ENCODE data around the gene GLMP. TPM values are rescaled to one million over a fixed set of nuclear protein-coding genes. Genes with fewer than 3 reads are reported as not detected.

The GLMP gene, protein sequence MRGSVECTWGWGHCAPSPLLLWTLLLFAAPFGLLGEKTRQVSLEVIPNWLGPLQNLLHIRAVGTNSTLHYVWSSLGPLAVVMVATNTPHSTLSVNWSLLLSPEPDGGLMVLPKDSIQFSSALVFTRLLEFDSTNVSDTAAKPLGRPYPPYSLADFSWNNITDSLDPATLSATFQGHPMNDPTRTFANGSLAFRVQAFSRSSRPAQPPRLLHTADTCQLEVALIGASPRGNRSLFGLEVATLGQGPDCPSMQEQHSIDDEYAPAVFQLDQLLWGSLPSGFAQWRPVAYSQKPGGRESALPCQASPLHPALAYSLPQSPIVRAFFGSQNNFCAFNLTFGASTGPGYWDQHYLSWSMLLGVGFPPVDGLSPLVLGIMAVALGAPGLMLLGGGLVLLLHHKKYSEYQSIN
- 38.2 TPM for polyA plus RNA-seq (2013, experiment 1 of 2)
- 36.4 TPM for polyA plus RNA-seq (2013, experiment 2 of 2)

DNA sequence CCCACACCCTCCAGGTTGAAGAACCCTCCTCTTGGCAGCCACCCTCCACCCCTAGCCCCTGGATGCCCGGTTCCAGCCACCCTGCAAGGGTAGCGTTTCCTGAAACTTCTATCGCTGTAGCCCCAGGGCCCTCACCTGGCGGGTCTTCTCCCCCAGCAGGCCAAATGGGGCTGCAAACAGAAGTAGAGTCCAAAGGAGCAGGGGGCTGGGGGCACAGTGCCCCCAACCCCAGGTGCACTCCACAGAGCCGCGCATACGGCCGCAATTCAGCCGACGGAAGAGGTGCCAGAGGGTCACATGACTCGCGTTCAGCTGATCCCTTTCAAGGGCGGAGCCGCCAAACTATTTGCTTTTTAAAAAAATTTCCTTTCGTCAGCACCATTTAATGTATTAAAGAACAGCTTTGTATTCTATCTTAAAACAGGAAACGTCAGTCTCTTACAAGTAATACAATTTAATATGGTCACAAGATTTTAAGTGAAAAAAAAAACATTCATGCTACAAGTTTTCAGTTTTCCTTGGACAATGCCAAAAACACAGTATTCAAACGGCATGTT is at the start of gene GLMP:
Gene GLMP, minus strand, starts transcription at position 289 of the 557 bp plus-strand sequence. Its CDS starts 34 bp downstream, at position 255.
- peak within 1 kb of the TSS; percentile 83 for H3K9ac ChIP-seq (ENCODE audit: low read length)
- no peak within 1 kb of the TSS for H2BK120ac ChIP-seq (ENCODE audit: low read depth, low read length)
- no peak within 1 kb of the TSS for H3K4ac ChIP-seq (ENCODE audit: low read depth, low read length)
- H3K79me2 ChIP-seq (ENCODE audit: control insufficient read depth, insufficient read depth, low read length), result no peaks in the 10 kb centered on the region
- no peaks in the 10 kb centered on the region for H3K36me3 ChIP-seq (ENCODE audit: control insufficient read depth, insufficient read depth, low read length)
- H2AK5ac ChIP-seq (ENCODE audit: low read length), result peak within 1 kb of the TSS; percentile 73
- peak within 1 kb of the TSS; percentile 83 for H3K56ac ChIP-seq (ENCODE audit: low read length)
- no peak within 1 kb of the TSS for H2BK5ac ChIP-seq (ENCODE audit: low read length)
- peaks cover 5% of the 10 kb centered on the region for H3K4me1 ChIP-seq (ENCODE audit: control insufficient read depth, low read depth, low read length)
- peak; percentile 45 for DNase-seq
- H3K4me3 ChIP-seq (ENCODE audit: low read length), result peak within 1 kb of the TSS; percentile 61
- H3K27ac ChIP-seq (ENCODE audit: low read depth, low read length), result no peak within 1 kb of the TSS
- H3K27me3 ChIP-seq (ENCODE audit: insufficient read depth, low read length, poor library complexity), result no peaks in the 10 kb centered on the region
- H3K23ac ChIP-seq (ENCODE audit: low read length), result no peak within 1 kb of the TSS
- H2BK15ac ChIP-seq (replicated peaks; ENCODE audit: low read depth), result no peak within 1 kb of the TSS
- peak within 1 kb of the TSS; percentile 57 for H3K4me2 ChIP-seq (ENCODE audit: low read length)
- no CpG with 5 or more reads among the region's 17 CpGs for WGBS (ENCODE audit: extremely low coverage, insufficient coverage, low lambda C conversion rate)
- peak within 1 kb of the TSS; percentile 9 for H4K5ac ChIP-seq (ENCODE audit: low read length)
- H3K18ac ChIP-seq (ENCODE audit: low read length), result no peak within 1 kb of the TSS
- H4K8ac ChIP-seq (ENCODE audit: low read depth, low read length), result peak within 1 kb of the TSS; percentile 84
- H3K79me1 ChIP-seq (ENCODE audit: low read length), result peaks cover 5% of the 10 kb centered on the region

DNA sequence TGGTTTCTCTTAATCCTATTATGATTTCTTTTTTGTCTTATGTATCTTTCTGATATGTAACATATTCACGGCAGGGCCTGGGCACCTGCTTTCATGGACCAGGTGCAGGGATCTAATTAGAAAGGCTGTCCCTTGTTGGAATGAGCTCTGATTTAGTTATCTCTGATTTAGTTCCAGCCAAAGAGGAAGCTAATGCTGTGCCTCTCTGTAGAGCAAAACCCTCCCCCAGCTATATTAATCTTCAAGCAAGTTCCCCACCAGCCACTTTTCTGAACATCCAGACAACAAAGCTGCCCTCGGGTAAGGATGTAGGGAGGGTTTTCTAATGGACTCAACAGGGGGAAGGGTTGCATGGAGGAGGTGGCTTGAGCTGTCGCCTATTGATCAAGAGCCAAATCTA is 48.9 kb upstream of the GLMP start:
- H3K4ac ChIP-seq (ENCODE audit: low read depth, low read length), result no peak overlapping the region
- H2BK120ac ChIP-seq (ENCODE audit: low read depth, low read length), result no peak overlapping the region
- no peak overlapping the region for H4K8ac ChIP-seq (ENCODE audit: low read depth, low read length)
- H3K79me2 ChIP-seq (ENCODE audit: control insufficient read depth, insufficient read depth, low read length), result no peaks in the 10 kb centered on the region
- WGBS (ENCODE audit: extremely low coverage, insufficient coverage, low lambda C conversion rate), result no CpG with 5 or more reads among the region's 3 CpGs
- no peak for DNase-seq
- H3K4me2 ChIP-seq (ENCODE audit: low read length), result no peak overlapping the region
- H3K56ac ChIP-seq (ENCODE audit: low read length), result no peak overlapping the region
- no peak overlapping the region for H2BK5ac ChIP-seq (ENCODE audit: low read length)
- H3K36me3 ChIP-seq (ENCODE audit: control insufficient read depth, insufficient read depth, low read length), result no peaks in the 10 kb centered on the region
- H3K27ac ChIP-seq (ENCODE audit: low read depth, low read length), result no peak overlapping the region
- H3K23ac ChIP-seq (ENCODE audit: low read length), result no peak overlapping the region
- no peak overlapping the region for H3K9ac ChIP-seq (ENCODE audit: low read length)
- H3K4me1 ChIP-seq (ENCODE audit: control insufficient read depth, low read depth, low read length), result no peaks in the 10 kb centered on the region
- no peak overlapping the region for H4K5ac ChIP-seq (ENCODE audit: low read length)
- H2AK5ac ChIP-seq (ENCODE audit: low read length), result no peak overlapping the region
- H2BK15ac ChIP-seq (replicated peaks; ENCODE audit: low read depth), result no peak overlapping the region
- H3K18ac ChIP-seq (ENCODE audit: low read length), result no peak overlapping the region
- no peak overlapping the region for H3K4me3 ChIP-seq (ENCODE audit: low read length)
- no peaks in the 10 kb centered on the region for H3K79me1 ChIP-seq (ENCODE audit: low read length)
- no peaks in the 10 kb centered on the region for H3K27me3 ChIP-seq (ENCODE audit: insufficient read depth, low read length, poor library complexity)

DNA sequence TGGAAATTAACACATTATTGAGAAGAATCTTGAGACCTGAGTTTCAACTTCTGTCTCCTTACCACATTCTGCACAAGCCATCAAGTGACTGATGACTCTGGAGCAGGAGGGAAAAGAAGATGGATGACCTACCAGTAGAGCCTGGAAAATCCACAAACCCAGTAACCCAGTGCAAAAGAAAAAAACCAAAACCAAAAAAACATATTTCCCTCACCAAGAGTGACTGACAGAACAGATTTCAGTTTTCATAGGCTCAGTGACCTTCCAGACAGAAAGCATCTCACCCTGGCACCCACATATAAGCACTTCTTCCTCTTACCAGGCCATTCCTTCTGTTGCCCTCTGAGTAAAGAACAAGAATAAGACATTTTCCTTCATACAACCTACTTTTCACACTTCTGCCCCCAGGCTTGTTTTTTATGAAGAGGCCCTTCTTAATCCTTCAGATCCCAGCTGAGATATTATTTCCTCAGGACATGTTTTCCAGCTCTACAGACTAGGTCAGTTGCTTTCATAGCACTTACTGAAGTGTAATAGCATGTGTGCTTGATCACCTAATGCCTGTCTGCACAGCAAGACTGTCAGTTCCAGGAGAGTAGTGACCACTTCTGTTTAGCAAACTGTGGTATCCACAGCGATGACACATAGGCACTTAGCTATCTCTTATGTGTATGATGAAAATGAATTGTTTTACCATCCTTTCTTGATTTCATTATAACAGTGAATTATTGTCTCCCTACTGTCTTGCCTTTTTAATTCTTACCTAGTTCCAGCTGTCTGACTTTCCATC is 46.9 kb upstream of the GLMP start:
- Histone ChIP-seq H3K36me3 (ENCODE audit: control insufficient read depth, insufficient read depth, low read length) (no peaks in the 10 kb centered on the region), H3K4ac (ENCODE audit: low read depth, low read length) (no peak overlapping the region)

DNA sequence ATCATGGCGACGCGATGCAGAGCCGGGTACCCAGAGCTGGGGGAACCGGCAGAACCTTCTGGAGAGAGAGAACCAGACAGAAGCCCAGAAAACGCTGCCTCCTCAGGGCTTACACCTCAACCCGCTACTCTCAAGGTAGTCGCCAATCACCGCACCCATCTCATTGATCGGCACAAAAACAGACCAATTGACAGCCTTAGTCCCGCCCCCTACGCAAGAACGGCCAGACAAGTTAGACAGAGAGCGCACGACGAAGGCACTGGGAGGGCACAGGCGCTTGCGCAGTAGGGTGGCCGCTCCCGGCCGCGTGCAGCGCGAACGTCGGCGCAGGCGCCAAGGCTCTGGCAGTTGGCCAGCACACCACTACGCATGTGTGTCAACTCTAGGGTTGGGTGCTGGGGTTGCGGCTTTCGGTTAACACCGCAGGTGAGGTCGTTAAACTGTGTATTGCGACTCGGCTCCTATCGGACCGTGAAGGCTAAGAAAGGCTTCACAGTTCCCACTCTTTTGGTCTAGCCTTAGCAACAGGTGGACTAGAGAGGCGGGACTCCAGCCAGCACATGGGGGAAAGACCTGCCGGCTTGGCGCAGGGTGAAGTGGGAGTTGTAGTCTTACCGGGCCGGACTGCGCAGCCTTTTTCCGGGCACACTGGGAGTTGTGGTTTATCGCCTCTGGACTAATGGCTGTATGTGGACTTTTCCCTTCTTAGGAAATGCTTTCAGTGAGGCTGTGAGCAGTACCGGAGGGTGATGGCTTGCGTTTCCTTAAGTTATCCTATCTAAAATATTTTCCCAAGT is 42.9 kb upstream of the GLMP start, which contains the start of the genes CCT3 and TSACC:
Gene CCT3, minus strand, starts transcription at position 113 of the 797 bp plus-strand sequence. Its CDS starts 108 bp downstream, at position 5.
Gene TSACC, plus strand, starts transcription at position 347 of the 797 bp plus-strand sequence. CDS start 1,232 bp downstream, outside the sequence.
- Histone ChIP-seq H3K27ac (ENCODE audit: low read depth, low read length) (peak within 1 kb of the TSS; percentile 24), H2BK5ac (ENCODE audit: low read length) (peak within 1 kb of the TSS; percentile 48), H3K27me3 (ENCODE audit: insufficient read depth, low read length, poor library complexity) (no peaks in the 10 kb centered on the region), H3K4me2 (ENCODE audit: low read length) (peak within 1 kb of the TSS; percentile 90), H3K36me3 (ENCODE audit: control insufficient read depth, insufficient read depth, low read length) (peaks cover 4% of the 10 kb centered on the region), H3K4me1 (ENCODE audit: control insufficient read depth, low read depth, low read length) (peaks cover 2% of the 10 kb centered on the region), H4K5ac (ENCODE audit: low read length) (no peak within 1 kb of the TSS), H3K18ac (ENCODE audit: low read length) (no peak within 1 kb of the TSS), H3K23ac (ENCODE audit: low read length) (peak within 1 kb of the TSS; percentile 33), H2BK15ac (replicated peaks; ENCODE audit: low read depth) (no peak within 1 kb of the TSS), H4K8ac (ENCODE audit: low read depth, low read length) (no peak within 1 kb of the TSS), H3K79me1 (ENCODE audit: low read length) (peaks cover 8% of the 10 kb centered on the region), H3K9ac (ENCODE audit: low read length) (peak within 1 kb of the TSS; percentile 96), H3K4me3 (ENCODE audit: low read length) (peak within 1 kb of the TSS; percentile 88), H2AK5ac (ENCODE audit: low read length) (peak within 1 kb of the TSS; percentile 33), H3K79me2 (ENCODE audit: control insufficient read depth, insufficient read depth, low read length) (peaks cover 31% of the 10 kb centered on the region), H2BK120ac (ENCODE audit: low read depth, low read length) (no peak within 1 kb of the TSS), H3K56ac (ENCODE audit: low read length) (peak within 1 kb of the TSS; percentile 97), H3K4ac (ENCODE audit: low read depth, low read length) (peak within 1 kb of the TSS; percentile 24)
- WGBS (ENCODE audit: extremely low coverage, insufficient coverage, low lambda C conversion rate), result no CpG with 5 or more reads among the region's 47 CpGs
- peak; percentile 100 for DNase-seq

More for the DNA sequence above, 46.9 kb upstream of the GLMP start:
- Histone ChIP-seq H4K5ac (ENCODE audit: low read length) (no peak overlapping the region), H3K4me2 (ENCODE audit: low read length) (no peak overlapping the region), H2BK120ac (ENCODE audit: low read depth, low read length) (no peak overlapping the region), H3K4me3 (ENCODE audit: low read length) (no peak overlapping the region), H2AK5ac (ENCODE audit: low read length) (no peak overlapping the region), H4K8ac (ENCODE audit: low read depth, low read length) (no peak overlapping the region), H3K79me1 (ENCODE audit: low read length) (no peaks in the 10 kb centered on the region), H3K27me3 (ENCODE audit: insufficient read depth, low read length, poor library complexity) (no peaks in the 10 kb centered on the region), H3K56ac (ENCODE audit: low read length) (no peak overlapping the region), H3K18ac (ENCODE audit: low read length) (no peak overlapping the region), H3K23ac (ENCODE audit: low read length) (no peak overlapping the region), H3K4me1 (ENCODE audit: control insufficient read depth, low read depth, low read length) (no peaks in the 10 kb centered on the region), H2BK5ac (ENCODE audit: low read length) (no peak overlapping the region), H2BK15ac (replicated peaks; ENCODE audit: low read depth) (no peak overlapping the region), H3K79me2 (ENCODE audit: control insufficient read depth, insufficient read depth, low read length) (peaks cover 6% of the 10 kb centered on the region), H3K9ac (ENCODE audit: low read length) (no peak overlapping the region), H3K27ac (ENCODE audit: low read depth, low read length) (no peak overlapping the region)
- WGBS (ENCODE audit: extremely low coverage, insufficient coverage, low lambda C conversion rate), result no CpG with 5 or more reads among the region's 1 CpG
- no peak for DNase-seq

DNA sequence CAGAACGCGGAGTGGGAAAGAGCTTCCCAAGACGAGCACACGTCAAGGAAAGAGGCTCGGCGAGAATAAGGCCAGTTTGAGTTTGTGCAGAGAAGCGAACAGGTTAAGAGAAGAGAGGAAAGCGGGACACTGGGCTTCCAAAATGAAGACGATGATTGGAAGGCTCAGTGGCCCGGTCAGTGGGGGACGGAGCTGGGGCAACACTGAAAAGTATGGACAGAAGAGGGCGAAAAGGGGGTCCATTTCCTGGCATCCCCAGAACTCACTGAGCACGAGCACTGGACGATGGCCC is 42.4 kb upstream of the GLMP start:
- no peak overlapping the region for H3K18ac ChIP-seq (ENCODE audit: low read length)
- no peak overlapping the region for H2BK120ac ChIP-seq (ENCODE audit: low read depth, low read length)
- H4K8ac ChIP-seq (ENCODE audit: low read depth, low read length), result no peak overlapping the region
- peak overlapping the region; percentile 24 for H3K27ac ChIP-seq (ENCODE audit: low read depth, low read length)
- peaks cover 31% of the 10 kb centered on the region for H3K79me2 ChIP-seq (ENCODE audit: control insufficient read depth, insufficient read depth, low read length)
- peak overlapping the region; percentile 48 for H2BK5ac ChIP-seq (ENCODE audit: low read length)
- H2AK5ac ChIP-seq (ENCODE audit: low read length), result peak overlapping the region; percentile 33
- peak overlapping the region; percentile 18 for H3K4ac ChIP-seq (ENCODE audit: low read depth, low read length)
- H3K4me1 ChIP-seq (ENCODE audit: control insufficient read depth, low read depth, low read length), result peaks cover 2% of the 10 kb centered on the region
- peak overlapping the region; percentile 88 for H3K4me3 ChIP-seq (ENCODE audit: low read length)
- no CpG with 5 or more reads among the region's 14 CpGs for WGBS (ENCODE audit: extremely low coverage, insufficient coverage, low lambda C conversion rate)
- no peaks in the 10 kb centered on the region for H3K27me3 ChIP-seq (ENCODE audit: insufficient read depth, low read length, poor library complexity)
- peak overlapping the region; percentile 96 for H3K9ac ChIP-seq (ENCODE audit: low read length)
- H3K4me2 ChIP-seq (ENCODE audit: low read length), result peak overlapping the region; percentile 22
- H3K56ac ChIP-seq (ENCODE audit: low read length), result peak overlapping the region; percentile 97
- peaks cover 4% of the 10 kb centered on the region for H3K36me3 ChIP-seq (ENCODE audit: control insufficient read depth, insufficient read depth, low read length)
- H3K23ac ChIP-seq (ENCODE audit: low read length), result peak overlapping the region; percentile 33
- H4K5ac ChIP-seq (ENCODE audit: low read length), result no peak overlapping the region
- no peak overlapping the region for H2BK15ac ChIP-seq (replicated peaks; ENCODE audit: low read depth)
- H3K79me1 ChIP-seq (ENCODE audit: low read length), result peaks cover 8% of the 10 kb centered on the region
- no peak for DNase-seq
